ENCODE results near the gene NR2C2. TPM values are rescaled to one million over a fixed set of nuclear protein-coding genes. Genes with fewer than 3 reads are reported as not detected.

NR2C2 gene
- total RNA-seq, 2 donors from 2014 or later: 54.4 to 60.8 TPM

DNA sequence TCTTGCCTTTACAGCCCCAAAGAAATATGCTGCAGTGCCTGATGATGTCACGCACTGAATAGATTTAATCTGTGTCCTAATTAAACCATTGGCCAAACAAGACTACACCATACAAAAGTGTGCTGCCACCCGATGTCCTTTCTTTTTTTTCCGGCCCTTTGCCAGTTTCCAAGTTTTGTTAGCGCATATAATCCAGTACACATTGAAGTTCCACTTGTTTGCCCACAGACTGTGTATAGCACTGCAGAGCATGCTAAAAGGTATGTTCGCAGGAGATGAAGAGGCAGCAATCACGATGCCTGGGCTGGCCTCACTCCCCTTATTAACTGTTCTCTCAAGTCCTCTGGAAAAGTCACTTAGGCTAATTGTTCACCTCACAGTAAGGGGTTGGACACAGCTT, 90.9 kb downstream of the NR2C2 start:
- Histone ChIP-seq H3K4me3 (ENCODE audit: low read length) (no peak overlapping the region), H3K9me3 (ENCODE audit: control insufficient read depth, low read length) (no peaks in the 10 kb centered on the region), H3K27ac (ENCODE audit: low read depth, low read length) (no peak overlapping the region), H3K9ac (ENCODE audit: extremely low read depth, low read length, poor library complexity, severe bottlenecking) (no peak overlapping the region), H3K4me1 (ENCODE audit: control insufficient read depth, insufficient read depth, low read length) (peaks cover 8% of the 10 kb centered on the region), H3K27me3 (ENCODE audit: control insufficient read depth, insufficient read depth, low read length, poor library complexity, severe bottlenecking) (no peaks in the 10 kb centered on the region), H3K36me3 (ENCODE audit: control insufficient read depth, insufficient read depth, low read length) (peaks cover 78% of the 10 kb centered on the region)
- no peaks in the 10 kb centered on the region for H3K9me3 Mint-ChIP-seq
- TF ChIP-seq, protein P1, sequence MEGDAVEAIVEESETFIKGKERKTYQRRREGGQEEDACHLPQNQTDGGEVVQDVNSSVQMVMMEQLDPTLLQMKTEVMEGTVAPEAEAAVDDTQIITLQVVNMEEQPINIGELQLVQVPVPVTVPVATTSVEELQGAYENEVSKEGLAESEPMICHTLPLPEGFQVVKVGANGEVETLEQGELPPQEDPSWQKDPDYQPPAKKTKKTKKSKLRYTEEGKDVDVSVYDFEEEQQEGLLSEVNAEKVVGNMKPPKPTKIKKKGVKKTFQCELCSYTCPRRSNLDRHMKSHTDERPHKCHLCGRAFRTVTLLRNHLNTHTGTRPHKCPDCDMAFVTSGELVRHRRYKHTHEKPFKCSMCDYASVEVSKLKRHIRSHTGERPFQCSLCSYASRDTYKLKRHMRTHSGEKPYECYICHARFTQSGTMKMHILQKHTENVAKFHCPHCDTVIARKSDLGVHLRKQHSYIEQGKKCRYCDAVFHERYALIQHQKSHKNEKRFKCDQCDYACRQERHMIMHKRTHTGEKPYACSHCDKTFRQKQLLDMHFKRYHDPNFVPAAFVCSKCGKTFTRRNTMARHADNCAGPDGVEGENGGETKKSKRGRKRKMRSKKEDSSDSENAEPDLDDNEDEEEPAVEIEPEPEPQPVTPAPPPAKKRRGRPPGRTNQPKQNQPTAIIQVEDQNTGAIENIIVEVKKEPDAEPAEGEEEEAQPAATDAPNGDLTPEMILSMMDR (conservative IDR thresholded peaks at IDR 0.05): no peak
- H3K27ac Mint-ChIP-seq: peak overlapping the region; percentile 12
- H3K4me1 Mint-ChIP-seq: peaks cover 10% of the 10 kb centered on the region
- no peak for DNase-seq
- WGBS, 2 experiments (ENCODE audit: insufficient coverage in 1 of 2, insufficient read length in 1 of 2): 94 to 96% methylated on average over 6 of the region's 6 CpGs
- peaks cover 89% of the 10 kb centered on the region for H3K36me3 Mint-ChIP-seq (ENCODE audit: low read depth)
- H3K27me3 Mint-ChIP-seq (ENCODE audit: insufficient read depth): no peaks in the 10 kb centered on the region
- H3K4me3 Mint-ChIP-seq: no peak overlapping the region

DNA sequence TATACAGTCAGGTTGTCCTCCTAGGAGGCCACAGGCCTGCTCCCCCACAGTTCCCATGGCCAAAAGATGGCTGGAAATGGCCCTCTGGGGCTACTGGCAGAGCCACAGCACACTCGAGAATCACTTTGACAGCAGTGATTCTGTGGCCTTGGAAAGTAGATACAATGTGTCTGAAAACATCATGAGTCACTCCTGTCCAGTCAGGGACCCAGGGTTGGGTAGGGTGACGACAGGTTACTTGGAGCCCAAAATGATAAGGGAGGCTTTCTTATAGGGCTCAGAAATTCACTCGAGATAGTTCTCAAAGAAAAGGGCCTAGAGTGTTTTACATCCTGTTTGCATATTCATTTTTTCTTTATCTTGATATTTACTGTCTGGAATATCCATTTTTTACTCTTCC, 93.5 kb downstream of the NR2C2 start:
- peaks cover 86% of the 10 kb centered on the region for H3K36me3 Mint-ChIP-seq (ENCODE audit: low read depth)

GRCh38 chr3:15041950-15042349, 94.6 kb downstream of the NR2C2 start:
- Histone ChIP-seq H3K9ac (ENCODE audit: extremely low read depth, low read length, poor library complexity, severe bottlenecking) (no peak overlapping the region), H3K4me1 (ENCODE audit: control insufficient read depth, insufficient read depth, low read length) (peaks cover 8% of the 10 kb centered on the region), H3K27ac (ENCODE audit: low read depth, low read length) (no peak overlapping the region), H3K9me3 (ENCODE audit: control insufficient read depth, low read length) (no peaks in the 10 kb centered on the region), H3K4me3 (ENCODE audit: low read length) (no peak overlapping the region), H3K36me3 (ENCODE audit: control insufficient read depth, insufficient read depth, low read length) (peaks cover 86% of the 10 kb centered on the region), H3K27me3 (ENCODE audit: control insufficient read depth, insufficient read depth, low read length, poor library complexity, severe bottlenecking) (no peaks in the 10 kb centered on the region)
- H3K27me3 Mint-ChIP-seq (ENCODE audit: insufficient read depth): no peaks in the 10 kb centered on the region
- TF ChIP-seq, protein P1 (conservative IDR thresholded peaks at IDR 0.05): no peak
- WGBS, 2 experiments (ENCODE audit: insufficient coverage in 1 of 2, insufficient read length in 1 of 2): 83 to 96% methylated on average over 2 to 3 of the region's 3 CpGs
- DNase-seq: no peak
- no peaks in the 10 kb centered on the region for H3K9me3 Mint-ChIP-seq
- H3K4me3 Mint-ChIP-seq: no peak overlapping the region
- H3K4me1 Mint-ChIP-seq: peaks cover 10% of the 10 kb centered on the region
- peaks cover 87% of the 10 kb centered on the region for H3K36me3 Mint-ChIP-seq (ENCODE audit: low read depth)
- H3K27ac Mint-ChIP-seq: peak overlapping the region; percentile 16

More for the DNA sequence above, 93.5 kb downstream of the NR2C2 start:
- Mint-ChIP-seq H3K4me1 (peaks cover 10% of the 10 kb centered on the region), H3K27me3 (ENCODE audit: insufficient read depth) (no peaks in the 10 kb centered on the region), H3K27ac (no peak overlapping the region), H3K4me3 (no peak overlapping the region), H3K9me3 (no peaks in the 10 kb centered on the region)
- no peaks in the 10 kb centered on the region for H3K9me3 ChIP-seq (ENCODE audit: control insufficient read depth, low read length)
- no peak overlapping the region for H3K27ac ChIP-seq (ENCODE audit: low read depth, low read length)
- H3K36me3 ChIP-seq (ENCODE audit: control insufficient read depth, insufficient read depth, low read length): peaks cover 82% of the 10 kb centered on the region
- no peak overlapping the region for H3K4me3 ChIP-seq (ENCODE audit: low read length)
- TF ChIP-seq, protein P1 (conservative IDR thresholded peaks at IDR 0.05): no peak
- WGBS, 2 experiments (ENCODE audit: insufficient coverage in 1 of 2, insufficient read length in 1 of 2): 95 to 100% methylated on average over 1 to 3 of the region's 3 CpGs
- no peak overlapping the region for H3K9ac ChIP-seq (ENCODE audit: extremely low read depth, low read length, poor library complexity, severe bottlenecking)
- no peak for DNase-seq
- peaks cover 8% of the 10 kb centered on the region for H3K4me1 ChIP-seq (ENCODE audit: control insufficient read depth, insufficient read depth, low read length)
- H3K27me3 ChIP-seq (ENCODE audit: control insufficient read depth, insufficient read depth, low read length, poor library complexity, severe bottlenecking): no peaks in the 10 kb centered on the region

Data from endodermal cell (in vitro differentiated cells).